HG03039 (cell line): ENCODE results near the gene MN1.

ENCODE experiments used
- ATAC-seq: cut with Tn5 transposase; IDR thresholded peaks from one replicate; pipeline ENCODE4 v1.9.1; 2021; ENCODE audit warnings: mild to moderate bottlenecking, moderate library complexity; ENCODE audit not compliant: unreplicated experiment

Gene MN1

GRCh38 chr22:27801616-27802345 is at the start of gene MN1:
Gene MN1, minus strand, starts transcription at chr22:27801756. Its CDS starts 1,213 bp downstream, at chr22:27800543.
- no peak for ATAC-seq

- ATAC-seq, result no peak
Measured at GRCh38 chr22:27850000-27850521, 48.5 kb upstream of the MN1 start.

- ATAC-seq, result no peak
Measured at GRCh38 chr22:27848005-27848404, 46.4 kb upstream of the MN1 start.

- ATAC-seq, result no peak
Measured at GRCh38 chr22:27846910-27847309, 45.4 kb upstream of the MN1 start.

GRCh38 chr22:27846248-27846757 is 44.7 kb upstream of the MN1 start:
- no peak for ATAC-seq

- ATAC-seq, result no peak
Measured at GRCh38 chr22:27845644-27846043, 44.1 kb upstream of the MN1 start.

- ATAC-seq, result no peak
Measured at GRCh38 chr22:27844656-27845591, 43.4 kb upstream of the MN1 start.

- ATAC-seq, result no peak
Measured at GRCh38 chr22:27844256-27844655, 42.7 kb upstream of the MN1 start.

GRCh38 chr22:27843441-27843840 is 41.9 kb upstream of the MN1 start:
- ATAC-seq, result no peak

GRCh38 chr22:27842669-27843431 is 41.3 kb upstream of the MN1 start:
- no peak for ATAC-seq

- no peak for ATAC-seq
Measured at GRCh38 chr22:27842201-27842600, 40.6 kb upstream of the MN1 start.

- no peak for ATAC-seq
Measured at GRCh38 chr22:27840436-27840835, 38.9 kb upstream of the MN1 start.

- ATAC-seq, result no peak
Measured at GRCh38 chr22:27839057-27839660, 37.6 kb upstream of the MN1 start.

GRCh38 chr22:27836181-27836580 is 34.6 kb upstream of the MN1 start:
- ATAC-seq, result no peak

- no peak for ATAC-seq
Measured at GRCh38 chr22:27835446-27835845, 33.9 kb upstream of the MN1 start.

GRCh38 chr22:27834364-27835185 is 33.0 kb upstream of the MN1 start:
- ATAC-seq, result no peak

- no peak for ATAC-seq
Measured at GRCh38 chr22:27833803-27834202, 32.2 kb upstream of the MN1 start.

GRCh38 chr22:27832606-27833005 is 31.1 kb upstream of the MN1 start:
- ATAC-seq, result no peak

- ATAC-seq, result no peak
Measured at GRCh38 chr22:27829620-27830019, 28.1 kb upstream of the MN1 start.
